ACC112 (cell line): ENCODE data around the gene TPRG1L.

ENCODE experiments used
- H2AFZ ChIP-seq: fragments of 200-600 bp; sonication (generic); one replicate; pipeline ENCODE4 v1.6.0; 2017; ENCODE audit warnings: antibody characterized with exemption, low read length; ENCODE audit not compliant: unreplicated experiment
- H3K27ac ChIP-seq: fragments of 200-600 bp; sonication (generic); 2 replicates; pipeline ENCODE4 v1.5.1; 2014; ENCODE audit warnings: low read depth, mild to moderate bottlenecking, antibody characterized with exemption, low read length, moderate library complexity
- H3K27me3 ChIP-seq: fragments of 200-600 bp; sonication (generic); 2 replicates; pipeline ENCODE4 v1.6.1; 2014; ENCODE audit warnings: mild to moderate bottlenecking, antibody characterized with exemption, low read length, moderate library complexity, mixed read lengths; ENCODE audit not compliant: insufficient read depth
- H3K36me3 ChIP-seq: fragments of 200-600 bp; sonication (generic); 2 replicates; pipeline ENCODE4 v1.6.1; 2016; ENCODE audit warnings: mild to moderate bottlenecking, antibody characterized with exemption, low read length, moderate library complexity, mixed read lengths; ENCODE audit not compliant: insufficient read depth
- H3K4me1 ChIP-seq: fragments of 200-600 bp; sonication (generic); one replicate; pipeline ENCODE4 v1.6.1; 2016; ENCODE audit warnings: low read length, mixed read lengths; ENCODE audit not compliant: insufficient read depth, unreplicated experiment, control insufficient read depth
- H3K4me3 ChIP-seq: fragments of 200-600 bp; sonication (generic); 2 replicates; pipeline ENCODE4 v1.5.1; 2014; ENCODE audit warnings: mild to moderate bottlenecking, low read depth, low read length
- H3K79me2 ChIP-seq: fragments of 200-600 bp; sonication (generic); one replicate; pipeline ENCODE4 v1.6.0; 2016; ENCODE audit warnings: low read length; ENCODE audit not compliant: control insufficient read depth, unreplicated experiment, insufficient read depth

Gene TPRG1L

DNA sequence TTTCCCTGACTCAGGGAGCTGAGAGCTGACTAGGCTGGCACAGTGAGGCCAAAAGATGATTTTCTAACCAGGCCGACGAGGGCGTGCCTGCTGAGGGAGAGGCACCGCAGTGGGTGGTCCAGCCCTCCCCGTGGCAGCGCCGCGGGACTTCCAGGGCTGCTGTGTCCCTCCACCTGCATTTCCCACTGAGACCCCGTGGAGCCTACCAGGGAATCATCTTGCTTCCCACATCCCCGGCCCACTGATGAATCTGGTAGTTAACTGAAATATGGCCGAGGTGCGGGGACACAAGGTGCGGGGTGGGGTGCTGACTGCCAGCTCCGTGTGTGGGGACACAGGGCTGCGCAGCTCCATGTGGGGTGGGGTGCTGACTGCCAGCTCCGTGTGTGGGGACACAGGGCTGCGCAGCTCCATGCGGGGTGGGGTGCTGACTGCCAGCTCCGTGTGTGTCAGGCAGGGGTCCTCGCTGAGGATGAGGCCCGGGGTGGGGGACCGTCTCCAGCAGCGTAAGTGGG, 14.6 kb downstream of the TPRG1L start:
- H3K4me3 ChIP-seq, result no peak overlapping the region
- H3K4me1 ChIP-seq, result no peaks in the 10 kb centered on the region
- H3K79me2 ChIP-seq, result no peaks in the 10 kb centered on the region
- no peak overlapping the region for H2AFZ ChIP-seq
- H3K36me3 ChIP-seq, result peaks cover 2% of the 10 kb centered on the region; the same call in 1 of the 2 replicates
- H3K27me3 ChIP-seq, result no peaks in the 10 kb centered on the region
- no peak overlapping the region for H3K27ac ChIP-seq

DNA sequence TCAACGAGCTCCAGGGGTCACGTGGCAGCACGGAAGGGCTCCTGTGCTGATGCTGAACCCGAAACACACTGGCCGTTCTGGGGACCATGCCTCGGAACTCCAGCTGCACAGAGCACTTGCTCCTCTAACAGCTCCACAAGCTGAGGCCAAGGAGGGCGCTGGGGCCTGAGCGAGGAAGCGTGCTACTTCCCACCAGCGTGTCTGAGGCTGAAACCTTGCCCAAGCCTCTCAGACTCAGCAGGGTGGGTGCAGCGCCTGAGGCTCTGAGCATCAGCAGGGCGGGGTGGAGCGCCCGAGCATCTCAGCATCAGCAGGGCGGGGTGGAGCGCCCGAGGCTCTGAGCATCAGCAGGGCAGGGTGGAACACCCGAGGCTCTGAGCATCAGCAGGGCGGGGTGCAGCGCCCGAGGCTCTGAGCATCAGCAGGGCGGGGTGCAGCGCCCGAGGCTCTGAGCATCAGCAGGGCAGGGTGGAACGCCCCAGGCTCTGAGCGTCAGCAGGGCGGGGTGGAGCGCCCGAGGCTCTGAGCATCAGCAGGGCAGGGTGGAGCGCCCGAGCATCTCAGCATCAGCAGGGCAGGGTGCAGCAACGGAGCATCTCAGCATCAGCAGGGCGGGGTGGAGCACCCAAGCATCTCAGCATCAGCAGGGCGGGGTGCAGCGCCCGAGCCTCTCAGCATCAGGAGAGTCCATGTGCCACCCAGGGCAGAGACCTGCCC, 15.5 kb downstream of the TPRG1L start:
- Histone ChIP-seq H3K4me1 (no peaks in the 10 kb centered on the region), H3K36me3 (peaks cover 4% of the 10 kb centered on the region; the same call in 1 of the 2 replicates), H3K79me2 (no peaks in the 10 kb centered on the region), H3K4me3 (no peak overlapping the region), H3K27me3 (no peaks in the 10 kb centered on the region), H3K27ac (no peak overlapping the region), H2AFZ (no peak overlapping the region)

DNA sequence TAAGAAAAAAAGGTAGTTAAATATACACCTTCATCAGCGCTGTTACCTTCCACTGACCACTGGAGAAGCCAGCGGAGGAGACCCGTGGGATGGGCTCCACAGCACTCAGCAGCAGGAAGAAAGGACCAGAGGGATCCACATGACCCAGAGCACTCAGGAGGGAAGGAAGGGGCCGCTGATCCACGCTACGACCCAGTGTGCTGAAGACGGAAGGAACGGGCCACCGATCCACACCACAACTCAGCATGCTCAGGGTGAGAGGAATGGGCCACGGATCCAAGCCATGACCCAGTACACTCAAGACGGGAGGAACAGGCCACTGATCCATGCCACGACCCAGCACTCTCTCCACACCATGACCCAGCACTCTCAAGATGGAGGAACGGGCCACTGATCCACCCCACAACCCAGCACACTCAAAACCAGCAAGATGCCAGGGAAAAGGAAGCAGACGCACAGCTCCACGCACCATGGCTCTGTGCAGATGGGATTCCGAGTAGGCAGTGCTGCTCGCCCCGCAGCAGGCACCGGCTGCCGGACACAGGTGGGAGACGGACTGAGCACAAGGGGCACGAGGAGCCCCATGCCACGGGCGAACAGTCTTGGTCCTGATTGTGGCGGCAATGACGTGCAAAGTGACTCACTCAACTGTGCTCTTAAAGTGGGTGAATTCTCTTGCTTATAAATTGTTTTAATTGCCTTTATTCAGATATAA, 16.4 kb downstream of the TPRG1L start:
- Histone ChIP-seq H2AFZ (no peak overlapping the region), H3K27me3 (no peaks in the 10 kb centered on the region), H3K27ac (no peak overlapping the region), H3K4me1 (no peaks in the 10 kb centered on the region), H3K36me3 (peaks cover 4% of the 10 kb centered on the region; the same call in 1 of the 2 replicates), H3K4me3 (no peak overlapping the region), H3K79me2 (no peaks in the 10 kb centered on the region)

DNA sequence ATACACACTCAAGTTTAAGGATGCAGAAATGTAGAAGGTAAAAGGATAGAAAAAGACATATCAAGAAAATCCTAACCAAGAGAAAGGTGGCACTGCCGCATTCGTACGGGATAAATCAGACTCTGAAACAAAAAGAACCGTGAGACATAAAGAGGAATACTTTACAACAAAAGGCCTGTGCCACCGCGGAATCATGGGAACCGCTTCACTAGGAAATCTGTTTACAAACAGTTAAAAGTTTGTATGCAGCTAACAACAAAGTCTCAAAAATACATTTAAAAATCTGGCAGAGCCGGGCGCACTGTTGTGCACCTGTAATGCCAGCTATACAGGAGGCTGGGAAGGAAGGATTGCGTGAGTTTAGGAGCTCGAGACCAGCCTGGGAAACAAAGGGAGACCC, 17.0 kb downstream of the TPRG1L start:
- Histone ChIP-seq H3K27me3 (no peaks in the 10 kb centered on the region), H3K4me1 (no peaks in the 10 kb centered on the region), H2AFZ (no peak overlapping the region), H3K79me2 (no peaks in the 10 kb centered on the region), H3K27ac (no peak overlapping the region), H3K36me3 (peaks cover 4% of the 10 kb centered on the region; the same call in 1 of the 2 replicates), H3K4me3 (no peak overlapping the region)

DNA sequence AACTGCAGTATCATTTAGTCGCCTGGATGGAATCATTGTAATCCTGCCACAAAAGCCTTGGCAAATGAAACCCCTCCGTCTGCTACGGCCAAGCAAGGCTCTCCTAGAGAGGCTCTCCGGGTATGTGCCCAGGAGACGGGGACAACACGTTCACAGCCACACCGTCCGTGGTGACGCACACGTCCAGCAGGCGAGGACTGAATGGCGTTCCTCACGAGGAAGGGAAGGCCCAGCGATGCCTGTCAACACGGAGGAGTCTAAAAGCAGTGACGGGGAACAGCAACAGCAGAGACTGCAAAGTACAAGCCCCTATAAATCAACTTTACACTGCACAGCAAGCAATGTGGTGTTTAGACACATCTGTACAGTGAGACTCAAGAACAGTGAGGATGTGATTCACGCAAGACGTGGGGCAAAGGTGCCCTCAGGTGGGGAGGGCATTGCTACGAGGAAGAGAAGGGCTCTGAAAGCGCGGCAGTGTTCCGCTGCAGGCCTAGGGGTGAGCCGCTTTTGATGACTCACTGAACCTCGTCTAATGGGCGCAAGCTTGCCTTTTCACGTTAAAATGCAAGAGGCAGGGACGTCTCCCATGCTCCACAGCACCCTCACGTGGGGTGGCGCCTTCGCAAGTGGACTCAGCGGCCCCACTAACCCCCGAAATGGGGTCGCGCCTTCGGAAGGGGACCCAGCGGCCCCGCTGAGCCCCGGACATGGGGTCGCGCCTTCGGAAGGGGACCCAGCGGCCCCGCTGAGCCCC, 18.3 kb downstream of the TPRG1L start:
- Histone ChIP-seq H3K27ac (no peak overlapping the region), H3K4me3 (no peak overlapping the region), H2AFZ (no peak overlapping the region), H3K4me1 (no peaks in the 10 kb centered on the region), H3K27me3 (no peaks in the 10 kb centered on the region), H3K79me2 (no peaks in the 10 kb centered on the region), H3K36me3 (peaks cover 4% of the 10 kb centered on the region; the same call in 1 of the 2 replicates)

DNA sequence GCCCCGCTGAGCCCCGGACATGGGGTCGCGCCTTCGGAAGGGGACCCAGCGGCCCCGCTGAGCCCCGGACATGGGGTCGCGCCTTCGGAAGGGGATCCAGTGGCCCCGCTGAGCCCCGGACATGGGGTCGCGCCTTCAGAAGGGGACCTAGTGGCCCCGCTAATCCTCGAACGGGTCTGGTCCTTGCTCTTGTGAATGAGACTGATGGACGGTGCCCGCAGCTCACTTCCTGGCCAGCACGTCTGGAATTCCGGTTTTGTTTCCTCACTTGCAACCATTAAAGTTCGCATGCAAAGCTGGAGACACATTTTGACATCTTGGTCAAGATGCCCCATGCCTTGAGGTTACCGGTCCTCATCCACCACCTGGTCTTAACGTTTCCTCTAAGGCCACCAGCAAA, 19.5 kb downstream of the TPRG1L start:
- H2AFZ ChIP-seq, result no peak overlapping the region
- H3K36me3 ChIP-seq, result peaks cover 4% of the 10 kb centered on the region; the same call in 1 of the 2 replicates
- H3K27me3 ChIP-seq, result no peaks in the 10 kb centered on the region
- peaks cover under 1% of the 10 kb centered on the region for H3K79me2 ChIP-seq
- H3K4me1 ChIP-seq, result peaks cover 5% of the 10 kb centered on the region
- no peak overlapping the region for H3K4me3 ChIP-seq
- no peak overlapping the region for H3K27ac ChIP-seq

- H3K4me1 ChIP-seq, result peaks cover 5% of the 10 kb centered on the region
- H3K36me3 ChIP-seq, result peaks cover 4% of the 10 kb centered on the region; the same call in 1 of the 2 replicates
- no peak overlapping the region for H3K4me3 ChIP-seq
- no peak overlapping the region for H3K27ac ChIP-seq
- H2AFZ ChIP-seq, result no peak overlapping the region
- H3K79me2 ChIP-seq, result peaks cover 5% of the 10 kb centered on the region
- H3K27me3 ChIP-seq, result peaks cover 3% of the 10 kb centered on the region; the same call in 1 of the 2 replicates
Observed at GRCh38 chr1:3645247-3645646, 20.4 kb downstream of the TPRG1L start.

GRCh38 chr1:3645666-3646355, 21.0 kb downstream of the TPRG1L start:
- Histone ChIP-seq H3K36me3 (peaks cover 4% of the 10 kb centered on the region; the same call in 1 of the 2 replicates), H3K79me2 (peaks cover 5% of the 10 kb centered on the region), H3K4me1 (peaks cover 5% of the 10 kb centered on the region), H3K27ac (no peak overlapping the region), H3K4me3 (no peak overlapping the region), H2AFZ (no peak overlapping the region), H3K27me3 (peaks cover 8% of the 10 kb centered on the region)

DNA sequence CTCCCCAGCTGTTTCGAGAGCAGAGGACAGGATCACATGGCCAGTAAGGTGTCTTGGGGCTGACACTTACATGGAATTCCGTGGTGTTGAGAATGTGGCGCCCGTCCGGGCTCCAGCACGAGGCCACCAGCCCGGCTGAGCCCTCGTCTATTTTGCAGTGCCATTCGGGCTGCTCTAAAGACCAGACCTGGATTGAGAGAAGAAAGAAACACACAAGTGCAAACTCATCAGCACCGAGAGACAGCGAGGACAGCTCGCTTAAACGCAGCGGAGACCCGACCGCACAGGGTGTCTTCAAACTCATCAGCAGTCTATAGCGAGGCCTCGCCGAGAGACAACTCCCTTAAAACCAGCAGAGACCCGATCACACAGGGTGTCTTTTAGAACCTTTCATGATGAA, 21.8 kb downstream of the TPRG1L start:
- no peak overlapping the region for H2AFZ ChIP-seq
- H3K79me2 ChIP-seq, result peaks cover 5% of the 10 kb centered on the region
- no peak overlapping the region for H3K27ac ChIP-seq
- H3K4me3 ChIP-seq, result no peak overlapping the region
- peaks cover 4% of the 10 kb centered on the region; the same call in 1 of the 2 replicates for H3K36me3 ChIP-seq
- peaks cover 5% of the 10 kb centered on the region for H3K4me1 ChIP-seq
- peaks cover 16% of the 10 kb centered on the region for H3K27me3 ChIP-seq
